Urinary bladder (tissue), 4 donors: ENCODE results near the gene SERBP1. TPM values are rescaled to one million over a fixed set of nuclear protein-coding genes. Genes with fewer than 3 reads are reported as not detected.

Experiments
- DNase-seq: peaks from one replicate; pipeline ENCODE4 v3.0.0-alpha.2; 2015; ENCODE audit errors: extremely low spot score
- H3K27ac ChIP-seq: one replicate; pipeline ENCODE4 v1.5.1; 2013; ENCODE audit warnings: low read depth, mild to moderate bottlenecking, moderate library complexity
- H3K36me3 ChIP-seq: one replicate; pipeline ENCODE4 v1.6.1; 2013; ENCODE audit warnings: mild to moderate bottlenecking, moderate library complexity; ENCODE audit not compliant: insufficient read depth
- H3K4me1 ChIP-seq: one replicate; pipeline ENCODE4 v1.6.1; 2013; ENCODE audit warnings: mild to moderate bottlenecking, moderate library complexity; ENCODE audit not compliant: insufficient read depth
- H3K4me3 ChIP-seq: one replicate; pipeline ENCODE4 v1.5.1; 2013; ENCODE audit warnings: low read depth, low read length
- WGBS: extraction: QIAGEN DNeasy Blood & Tissue Kit; methylation state at CpG from one replicate; pipeline ENCODE4 v1.1.7; 2013; 5-methylcytosine and 5-hydroxymethylcytosine counted together
- polyA plus RNA-seq: library from polyadenylated mRNA; stranded (reverse); fragments of 200-250 nt; gene quantifications from one replicate; pipeline ENCODE4 v1.2.3, GENCODE V29; 2013
- total RNA-seq: library from RNA; depleted of rRNA; stranded (reverse); fragments of >200 nt; gene quantifications from one replicate; pipeline ENCODE4 v1.2.3, GENCODE V29; 2014
- donor health status: healthy with polysubstance abuse.
- donor health status: healthy.

Gene SERBP1
- total and polyA plus RNA-seq, 2 donors: 177 to 184 TPM

- no peak overlapping the region for H3K4me3 ChIP-seq
- DNase-seq: no peak
- 83% methylated on average over 2 of the region's 2 CpGs for WGBS
- no peaks in the 10 kb centered on the region for H3K36me3 ChIP-seq
- no peaks in the 10 kb centered on the region for H3K4me1 ChIP-seq
- no peak overlapping the region for H3K27ac ChIP-seq
These were observed 46.1 kb downstream of the SERBP1 start for GRCh38 chr1:67383999-67384638.

GRCh38 chr1:67382292-67382691 is 47.9 kb downstream of the SERBP1 start:
- no peaks in the 10 kb centered on the region for H3K4me1 ChIP-seq
- no peak overlapping the region for H3K27ac ChIP-seq
- no peak for DNase-seq
- H3K4me3 ChIP-seq: no peak overlapping the region
- WGBS: 90% methylated on average over 1 of the region's 1 CpG
- no peaks in the 10 kb centered on the region for H3K36me3 ChIP-seq

GRCh38 chr1:67381154-67381553 is 49.0 kb downstream of the SERBP1 start:
- Histone ChIP-seq H3K4me1 (no peaks in the 10 kb centered on the region), H3K4me3 (no peak overlapping the region), H3K36me3 (no peaks in the 10 kb centered on the region), H3K27ac (no peak overlapping the region)
- DNase-seq: no peak
- WGBS: 71% methylated on average over 4 of the region's 4 CpGs

GRCh38 chr1:67377253-67377652 is 52.9 kb downstream of the SERBP1 start:
- Histone ChIP-seq H3K4me1 (no peaks in the 10 kb centered on the region), H3K27ac (no peak overlapping the region), H3K4me3 (no peak overlapping the region), H3K36me3 (no peaks in the 10 kb centered on the region)
- WGBS: 94% methylated on average over 1 of the region's 1 CpG
- DNase-seq: no peak

GRCh38 chr1:67376381-67376780 is 53.8 kb downstream of the SERBP1 start:
- H3K4me1 ChIP-seq: no peaks in the 10 kb centered on the region
- 33% methylated on average over 3 of the region's 3 CpGs for WGBS

GRCh38 chr1:67372898-67373297 is 57.3 kb downstream of the SERBP1 start:
- no peak for DNase-seq
- no peak overlapping the region for H3K4me3 ChIP-seq
- H3K27ac ChIP-seq: no peak overlapping the region
- H3K36me3 ChIP-seq: no peaks in the 10 kb centered on the region
- H3K4me1 ChIP-seq: no peaks in the 10 kb centered on the region

More at GRCh38 chr1:67376381-67376780, 53.8 kb downstream of the SERBP1 start:
- Histone ChIP-seq H3K27ac (no peak overlapping the region), H3K36me3 (no peaks in the 10 kb centered on the region), H3K4me3 (no peak overlapping the region)
- DNase-seq: no peak

- 32% methylated on average over 3 of the region's 3 CpGs for WGBS
These were observed 58.1 kb downstream of the SERBP1 start for GRCh38 chr1:67372136-67372535.

GRCh38 chr1:67371681-67372080 is 58.5 kb downstream of the SERBP1 start:
- no peak overlapping the region for H3K27ac ChIP-seq
- H3K4me3 ChIP-seq: no peak overlapping the region
- WGBS: 58% methylated on average over 5 of the region's 5 CpGs
- H3K36me3 ChIP-seq: no peaks in the 10 kb centered on the region
- no peak for DNase-seq
- H3K4me1 ChIP-seq: no peaks in the 10 kb centered on the region

More at GRCh38 chr1:67372136-67372535, 58.1 kb downstream of the SERBP1 start:
- H3K27ac ChIP-seq: no peak overlapping the region
- no peak overlapping the region for H3K4me3 ChIP-seq
- H3K4me1 ChIP-seq: no peaks in the 10 kb centered on the region
- DNase-seq: no peak
- H3K36me3 ChIP-seq: no peaks in the 10 kb centered on the region

GRCh38 chr1:67371043-67371442 is 59.2 kb downstream of the SERBP1 start:
- Histone ChIP-seq H3K4me1 (no peaks in the 10 kb centered on the region), H3K4me3 (no peak overlapping the region), H3K27ac (no peak overlapping the region), H3K36me3 (no peaks in the 10 kb centered on the region)
- DNase-seq: no peak
- WGBS: 93% methylated on average over 2 of the region's 2 CpGs

- Histone ChIP-seq H3K4me1 (no peaks in the 10 kb centered on the region), H3K36me3 (no peaks in the 10 kb centered on the region), H3K4me3 (no peak overlapping the region), H3K27ac (no peak overlapping the region)
- DNase-seq: no peak
- 79% methylated on average over 1 of the region's 1 CpG for WGBS
These were observed 62.1 kb downstream of the SERBP1 start for GRCh38 chr1:67368046-67368514.

GRCh38 chr1:67367370-67368045 is 62.7 kb downstream of the SERBP1 start:
- WGBS: 43% methylated on average over 8 of the region's 8 CpGs
- no peak for DNase-seq
- Histone ChIP-seq H3K4me1 (no peaks in the 10 kb centered on the region), H3K27ac (no peak overlapping the region), H3K36me3 (no peaks in the 10 kb centered on the region), H3K4me3 (no peak overlapping the region)

- DNase-seq: no peak
- WGBS: 94% methylated on average over 5 of the region's 5 CpGs
- Histone ChIP-seq H3K36me3 (no peaks in the 10 kb centered on the region), H3K4me1 (no peaks in the 10 kb centered on the region), H3K4me3 (no peak overlapping the region), H3K27ac (no peak overlapping the region)
These were observed 68.6 kb downstream of the SERBP1 start for GRCh38 chr1:67361641-67362040.

GRCh38 chr1:67359592-67359991 is 70.6 kb downstream of the SERBP1 start:
- H3K27ac ChIP-seq: no peak overlapping the region
- H3K36me3 ChIP-seq: no peaks in the 10 kb centered on the region
- H3K4me1 ChIP-seq: no peaks in the 10 kb centered on the region
- WGBS: 46% methylated on average over 1 of the region's 1 CpG
- H3K4me3 ChIP-seq: no peak overlapping the region
- no peak for DNase-seq
